HCT116 (cell line): ENCODE results near the gene TNIK.

Experiments
- POLR2A ChIP-seq: IDR thresholded peaks from 2 replicates; pipeline ENCODE4 v1.7.0; 2011; ENCODE audit warnings: borderline replicate concordance; ENCODE audit not compliant: insufficient read depth, insufficient read length; ENCODE audit errors: extremely low read depth
- POLR2AphosphoS5 ChIP-seq: IDR thresholded peaks from 2 replicates; pipeline ENCODE4 v1.6.1; 2011; ENCODE audit warnings: mild to moderate bottlenecking, low read depth, low read length, moderate library complexity
- TCF7L2 ChIP-seq: IDR thresholded peaks from 2 replicates; pipeline ENCODE4 v1.7.0; 2011; ENCODE audit warnings: borderline replicate concordance, inconsistent platforms; ENCODE audit not compliant: insufficient read depth, insufficient read length; ENCODE audit errors: extremely low read depth
- TF ChIP-seq, protein P1 (sequence below), 3 experiments: fragments of 200-600 bp in 1 of 3; sonication (generic) in 1 of 3; IDR thresholded peaks in 2 of 3; conservative IDR thresholded peaks in 1 of 3; 2 replicates each; pipeline ENCODE4 v1.5.1; 2012 to 2017; ENCODE audit warnings: low read depth in 2 of 3, low read length in 2 of 3, antibody characterized with exemption in 1 of 3, borderline replicate concordance in 1 of 3, control low read depth in 1 of 3, mild to moderate bottlenecking in 1 of 3, mixed read lengths in 1 of 3, mixed run types in 1 of 3, moderate library complexity in 1 of 3; ENCODE audit not compliant: insufficient read depth in 1 of 3
- TF ChIP-seq, protein P2 (sequence below): IDR thresholded peaks from 2 replicates; pipeline ENCODE4 v1.6.1; 2012

DNA sequence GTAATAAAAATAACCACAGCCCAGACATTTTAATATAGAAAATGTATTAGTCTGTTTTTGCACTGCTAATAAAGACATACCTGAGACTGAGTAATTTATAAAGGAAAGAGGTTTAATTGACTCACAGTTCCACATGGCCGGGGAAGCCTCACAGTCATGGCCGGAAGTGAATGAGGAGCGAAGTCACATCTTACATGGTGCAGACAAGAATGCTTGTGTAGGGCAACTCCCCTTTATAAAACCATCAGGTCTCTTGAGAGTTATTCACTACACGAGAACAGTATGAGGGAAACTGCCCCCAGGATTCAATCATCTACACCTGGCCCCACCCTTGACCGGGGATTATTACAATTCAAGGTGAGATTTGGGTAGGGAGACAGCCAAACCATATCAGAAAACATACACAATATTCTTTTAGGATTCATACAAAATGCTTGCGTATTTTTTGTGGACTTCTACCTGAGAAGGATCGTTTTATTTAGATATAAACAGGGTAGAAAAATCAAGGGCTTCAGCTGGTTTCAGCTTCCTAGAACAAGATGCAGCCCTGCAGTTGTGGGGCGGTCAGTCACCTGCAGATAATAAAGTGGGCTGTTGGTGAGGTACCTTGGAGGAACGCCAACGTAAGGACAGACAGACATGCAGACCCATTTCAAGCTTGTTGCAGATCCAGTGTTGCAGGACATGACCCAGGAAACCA lies 101.9 kb downstream of the TNIK start:
- TF ChIP-seq TCF7L2 = no peak
- TF ChIP-seq, protein P1, sequence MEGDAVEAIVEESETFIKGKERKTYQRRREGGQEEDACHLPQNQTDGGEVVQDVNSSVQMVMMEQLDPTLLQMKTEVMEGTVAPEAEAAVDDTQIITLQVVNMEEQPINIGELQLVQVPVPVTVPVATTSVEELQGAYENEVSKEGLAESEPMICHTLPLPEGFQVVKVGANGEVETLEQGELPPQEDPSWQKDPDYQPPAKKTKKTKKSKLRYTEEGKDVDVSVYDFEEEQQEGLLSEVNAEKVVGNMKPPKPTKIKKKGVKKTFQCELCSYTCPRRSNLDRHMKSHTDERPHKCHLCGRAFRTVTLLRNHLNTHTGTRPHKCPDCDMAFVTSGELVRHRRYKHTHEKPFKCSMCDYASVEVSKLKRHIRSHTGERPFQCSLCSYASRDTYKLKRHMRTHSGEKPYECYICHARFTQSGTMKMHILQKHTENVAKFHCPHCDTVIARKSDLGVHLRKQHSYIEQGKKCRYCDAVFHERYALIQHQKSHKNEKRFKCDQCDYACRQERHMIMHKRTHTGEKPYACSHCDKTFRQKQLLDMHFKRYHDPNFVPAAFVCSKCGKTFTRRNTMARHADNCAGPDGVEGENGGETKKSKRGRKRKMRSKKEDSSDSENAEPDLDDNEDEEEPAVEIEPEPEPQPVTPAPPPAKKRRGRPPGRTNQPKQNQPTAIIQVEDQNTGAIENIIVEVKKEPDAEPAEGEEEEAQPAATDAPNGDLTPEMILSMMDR (IDR thresholded peaks at IDR 0.05 in 2 of 3, conservative IDR thresholded peaks at IDR 0.05 in 1 of 3; ENCODE audit: borderline replicate concordance in 1 of 3, insufficient read depth in 1 of 3, low read depth in 2 of 3, low read length in 2 of 3) = no peak
- TF ChIP-seq, protein P2, sequence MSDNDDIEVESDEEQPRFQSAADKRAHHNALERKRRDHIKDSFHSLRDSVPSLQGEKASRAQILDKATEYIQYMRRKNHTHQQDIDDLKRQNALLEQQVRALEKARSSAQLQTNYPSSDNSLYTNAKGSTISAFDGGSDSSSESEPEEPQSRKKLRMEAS = no peak
- TF ChIP-seq POLR2AphosphoS5 = no peak
- no peak for TF ChIP-seq POLR2A
